GM12892 (cell line): ENCODE data around the gene KRTAP10-9.

ENCODE experiments used
- POLR2AphosphoS5 ChIP-seq: IDR thresholded peaks from 2 replicates; pipeline ENCODE4 v1.6.1; 2011; ENCODE audit warnings: low read depth, low read length, control low read depth
- TAF1 ChIP-seq: IDR thresholded peaks from 2 replicates; pipeline ENCODE4 v1.6.1; 2011; ENCODE audit warnings: low read depth, mild to moderate bottlenecking, control low read depth, low read length, borderline replicate concordance

DNA sequence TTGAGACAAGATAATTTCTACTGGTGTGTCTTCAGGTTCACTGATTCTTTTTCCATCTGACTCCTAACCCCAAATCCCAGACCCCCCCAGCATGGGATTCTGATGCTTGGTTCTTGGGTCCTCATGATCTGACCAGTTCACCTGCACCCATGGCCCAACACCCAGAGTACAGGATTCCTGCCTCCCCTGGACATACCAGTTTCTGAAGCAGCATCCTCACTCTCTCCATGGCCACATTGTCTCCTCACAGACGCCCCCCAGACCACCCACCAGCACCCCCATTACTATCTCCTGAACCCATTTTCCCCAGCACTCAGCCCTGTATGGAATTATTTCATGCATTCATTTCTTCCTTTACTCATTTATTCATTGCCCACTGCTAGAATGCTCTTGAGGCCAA lies 30.0 kb downstream of the KRTAP10-9 start:
- TF ChIP-seq POLR2AphosphoS5: no peak
- TF ChIP-seq TAF1: no peak
